PC-9 (cell line): ENCODE results near the gene TET2.
"Not testable (repeated sequence)": the region's sequence is repeated elsewhere in the genome, so short reads cannot be mapped to it uniquely, and the experiment has no call there.

Source experiments
- EZH2 ChIP-seq: fragments of 200-600 bp; sonication (generic); IDR thresholded peaks from 2 replicates; pipeline ENCODE4 v1.8.0; 2017; ENCODE audit warnings: antibody characterized with exemption, low read depth
- TF ChIP-seq, protein P1 (sequence below): fragments of 200-600 bp; sonication (generic); conservative IDR thresholded peaks from 2 replicates; pipeline ENCODE4 v1.6.1; 2017; ENCODE audit warnings: mixed run types, antibody characterized with exemption, mild to moderate bottlenecking, moderate library complexity

DNA sequence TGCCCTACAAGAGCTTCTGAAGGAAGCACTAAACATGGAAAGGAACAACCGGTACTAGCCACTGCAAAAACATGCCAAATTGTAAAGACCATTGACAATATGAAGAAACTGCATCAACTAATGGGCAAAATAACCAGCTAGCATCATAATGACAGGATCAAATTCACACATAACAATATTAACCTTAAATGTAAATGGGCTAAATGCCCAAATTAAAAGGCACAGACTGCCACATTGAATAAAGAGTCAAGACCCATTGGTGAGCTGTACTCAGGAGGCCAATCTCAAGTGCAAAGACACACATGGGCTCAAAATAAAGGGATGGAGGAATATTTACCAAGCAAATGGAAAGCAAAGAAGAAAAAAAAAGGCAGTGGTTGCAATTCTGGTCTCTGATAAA, 152.4 kb downstream of the TET2 start:
- TF ChIP-seq, protein P1, sequence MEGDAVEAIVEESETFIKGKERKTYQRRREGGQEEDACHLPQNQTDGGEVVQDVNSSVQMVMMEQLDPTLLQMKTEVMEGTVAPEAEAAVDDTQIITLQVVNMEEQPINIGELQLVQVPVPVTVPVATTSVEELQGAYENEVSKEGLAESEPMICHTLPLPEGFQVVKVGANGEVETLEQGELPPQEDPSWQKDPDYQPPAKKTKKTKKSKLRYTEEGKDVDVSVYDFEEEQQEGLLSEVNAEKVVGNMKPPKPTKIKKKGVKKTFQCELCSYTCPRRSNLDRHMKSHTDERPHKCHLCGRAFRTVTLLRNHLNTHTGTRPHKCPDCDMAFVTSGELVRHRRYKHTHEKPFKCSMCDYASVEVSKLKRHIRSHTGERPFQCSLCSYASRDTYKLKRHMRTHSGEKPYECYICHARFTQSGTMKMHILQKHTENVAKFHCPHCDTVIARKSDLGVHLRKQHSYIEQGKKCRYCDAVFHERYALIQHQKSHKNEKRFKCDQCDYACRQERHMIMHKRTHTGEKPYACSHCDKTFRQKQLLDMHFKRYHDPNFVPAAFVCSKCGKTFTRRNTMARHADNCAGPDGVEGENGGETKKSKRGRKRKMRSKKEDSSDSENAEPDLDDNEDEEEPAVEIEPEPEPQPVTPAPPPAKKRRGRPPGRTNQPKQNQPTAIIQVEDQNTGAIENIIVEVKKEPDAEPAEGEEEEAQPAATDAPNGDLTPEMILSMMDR = not testable (repeated sequence)
- not testable (repeated sequence) for TF ChIP-seq EZH2
